IMR-90 (cell line): Measurements from ENCODE around the gene HACD4.

ENCODE experiments used
- CTCF ChIP-seq: conservative IDR thresholded peaks from 2 replicates; pipeline ENCODE4 v1.5.1; 2012; ENCODE audit warnings: mild to moderate bottlenecking, low read depth, low read length, improper control_type of control experiment
- FOS ChIP-seq: fragments of 150-350 bp; IDR thresholded peaks from 2 replicates; pipeline ENCODE4 v1.6.1; 2016; ENCODE audit warnings: low read depth, low read length
- MAFK ChIP-seq: IDR thresholded peaks from 2 replicates; pipeline ENCODE4 v1.6.1; 2012; ENCODE audit warnings: low read depth, low read length, improper control_type of control experiment
- MAZ ChIP-seq: IDR thresholded peaks from 2 replicates; pipeline ENCODE4 v1.6.1; 2012; ENCODE audit warnings: low read depth, mild to moderate bottlenecking, low read length, improper control_type of control experiment, moderate library complexity, borderline replicate concordance
- POLR2A ChIP-seq: IDR thresholded peaks from 2 replicates; pipeline ENCODE4 v1.6.1; 2012; ENCODE audit warnings: mild to moderate bottlenecking, low read depth, low read length
- SMC3 ChIP-seq: fragments of 150-350 bp; IDR thresholded peaks from 2 replicates; pipeline ENCODE4 v1.6.1; 2016; ENCODE audit warnings: low read depth, mild to moderate bottlenecking, antibody characterized with exemption, low read length, moderate library complexity

GRCh38 chr9:20950707-20951106 lies 80.7 kb downstream of the HACD4 start:
- TF ChIP-seq CTCF (no peak), FOS (no peak), POLR2A (no peak), SMC3 (no peak), MAFK (no peak), MAZ (no peak)
